ENCODE results near the gene PCNX3.
A peak's percentile ranks its signal among the peaks of the same experiment; 100 is the strongest.

PCNX3 gene

GRCh38 chr11:65615229-65615949 lies at the start of gene PCNX3:
Gene PCNX3 (plus strand): TSS chr11:65615776. CDS start chr11:65616312, 536 bp downstream.
- DNase-seq = peak; percentile 100

- DNase-seq = no peak
These were observed 46.2 kb upstream of the PCNX3 start for GRCh38 chr11:65569164-65569972.

GRCh38 chr11:65569973-65570918 lies 45.3 kb upstream of the PCNX3 start, which contains the start of gene ZNRD2:
Gene ZNRD2 (plus strand): TSS chr11:65570477. CDS start chr11:65570492, 15 bp downstream.
- peak; percentile 98 for DNase-seq

DNA sequence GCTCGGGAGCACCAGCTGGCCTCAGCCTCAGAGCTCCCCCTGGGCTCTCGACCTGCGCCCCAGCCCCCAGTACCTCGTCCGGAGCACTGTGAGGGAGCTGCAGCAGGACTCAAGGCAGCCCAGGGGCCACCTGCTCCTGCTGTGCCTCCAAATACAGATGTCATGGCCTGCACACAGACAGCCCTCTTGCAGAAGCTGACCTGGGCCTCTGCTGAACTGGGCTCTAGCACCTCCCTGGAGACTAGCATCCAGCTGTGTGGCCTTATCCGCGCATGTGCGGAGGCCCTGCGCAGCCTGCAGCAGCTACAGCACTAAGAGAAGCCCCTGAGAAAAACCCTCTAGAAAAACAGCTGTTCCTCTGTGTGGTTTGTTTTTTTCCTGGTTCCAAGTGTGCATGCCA lies 44.2 kb upstream of the PCNX3 start:
- no peak for DNase-seq

- no peak for DNase-seq
These were observed 43.6 kb upstream of the PCNX3 start for GRCh38 chr11:65571940-65572339.

- peak; percentile 91 for DNase-seq
These were observed 43.1 kb upstream of the PCNX3 start, which contains the start of gene FAM89B for GRCh38 chr11:65572356-65573051. Gene FAM89B (plus strand): TSS chr11:65572538. CDS start chr11:65572670, 132 bp downstream.

- DNase-seq = no peak
These were observed 42.0 kb upstream of the PCNX3 start for GRCh38 chr11:65573391-65574079.

DNA sequence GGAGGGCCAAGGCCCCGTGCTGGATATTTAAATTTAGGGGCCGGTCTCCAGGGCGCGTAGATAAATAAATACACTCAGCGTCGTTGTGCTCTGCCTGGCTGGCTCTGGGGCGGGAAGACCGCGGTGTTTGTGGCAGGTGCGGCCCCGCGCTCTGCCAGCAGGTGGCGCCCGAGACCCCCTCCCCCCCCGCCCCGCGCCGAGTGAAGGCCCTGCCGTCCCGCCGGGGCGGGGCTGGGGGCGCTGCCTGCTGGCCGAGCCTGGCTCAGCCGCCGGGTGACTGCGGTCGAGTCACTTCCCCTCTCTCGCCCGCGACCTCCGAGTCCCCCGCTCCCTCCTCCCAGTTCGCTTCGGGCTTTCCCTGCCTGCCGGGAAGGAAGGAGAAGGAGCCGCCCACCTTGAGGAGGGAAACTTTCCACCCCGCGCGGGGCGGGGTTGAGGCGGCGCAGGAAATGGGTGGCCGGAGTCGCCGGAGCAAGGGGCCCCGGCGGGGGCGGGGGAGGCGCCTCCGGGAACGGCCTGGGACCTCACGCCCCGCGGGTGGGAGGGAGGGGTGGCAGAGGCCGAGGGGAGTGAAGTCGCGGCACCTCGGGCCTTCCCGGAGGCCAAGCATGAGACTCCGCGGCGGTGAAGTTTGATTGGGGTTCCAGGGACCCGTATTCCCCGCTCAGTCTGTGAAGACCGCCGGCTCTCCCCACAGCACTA lies 41.3 kb upstream of the PCNX3 start:
- peak; percentile 78 for DNase-seq

- DNase-seq = no peak
These were observed 40.6 kb upstream of the PCNX3 start for GRCh38 chr11:65574811-65575567.

DNA sequence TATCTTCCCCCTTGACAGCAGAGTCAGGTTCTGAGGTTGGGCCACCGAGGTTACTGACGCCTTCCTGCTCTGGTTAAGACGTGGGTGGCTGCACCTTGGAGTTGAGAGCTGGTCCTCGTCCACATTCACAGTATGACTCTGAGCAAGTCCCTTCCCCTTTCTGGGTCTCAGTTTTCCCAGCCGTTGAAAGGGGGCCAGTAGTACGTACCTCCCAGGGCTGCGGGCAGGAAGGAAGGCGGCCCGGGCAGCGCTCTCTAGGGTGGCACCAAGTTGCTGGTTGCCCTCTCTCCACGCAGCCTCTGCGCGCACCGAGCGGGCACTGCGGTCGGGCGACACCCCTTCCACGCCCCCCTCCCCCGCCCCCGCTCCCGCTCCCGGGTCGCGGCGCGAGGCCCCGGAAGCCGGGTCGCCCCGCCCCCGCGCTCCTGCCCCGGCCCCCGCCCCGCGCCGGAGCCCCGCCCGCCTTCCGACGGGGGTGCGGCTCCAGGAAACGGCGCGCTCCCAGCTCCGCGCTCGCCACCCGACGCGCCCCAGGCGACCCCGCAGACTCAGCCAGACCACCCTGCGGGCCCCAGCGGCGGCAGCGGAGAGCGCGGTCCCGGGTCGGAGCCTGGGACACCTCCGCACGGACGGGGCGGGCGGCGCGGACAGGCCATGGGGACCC lies 39.9 kb upstream of the PCNX3 start, which contains the start of gene EHBP1L1:
Gene EHBP1L1, plus strand, starts transcription at position 486 of the 664 bp plus-strand sequence. CDS start 250 bp downstream, outside the sequence.
- peak; percentile 75 for DNase-seq

GRCh38 chr11:65576232-65576866 lies 39.2 kb upstream of the PCNX3 start:
- no peak for DNase-seq

DNA sequence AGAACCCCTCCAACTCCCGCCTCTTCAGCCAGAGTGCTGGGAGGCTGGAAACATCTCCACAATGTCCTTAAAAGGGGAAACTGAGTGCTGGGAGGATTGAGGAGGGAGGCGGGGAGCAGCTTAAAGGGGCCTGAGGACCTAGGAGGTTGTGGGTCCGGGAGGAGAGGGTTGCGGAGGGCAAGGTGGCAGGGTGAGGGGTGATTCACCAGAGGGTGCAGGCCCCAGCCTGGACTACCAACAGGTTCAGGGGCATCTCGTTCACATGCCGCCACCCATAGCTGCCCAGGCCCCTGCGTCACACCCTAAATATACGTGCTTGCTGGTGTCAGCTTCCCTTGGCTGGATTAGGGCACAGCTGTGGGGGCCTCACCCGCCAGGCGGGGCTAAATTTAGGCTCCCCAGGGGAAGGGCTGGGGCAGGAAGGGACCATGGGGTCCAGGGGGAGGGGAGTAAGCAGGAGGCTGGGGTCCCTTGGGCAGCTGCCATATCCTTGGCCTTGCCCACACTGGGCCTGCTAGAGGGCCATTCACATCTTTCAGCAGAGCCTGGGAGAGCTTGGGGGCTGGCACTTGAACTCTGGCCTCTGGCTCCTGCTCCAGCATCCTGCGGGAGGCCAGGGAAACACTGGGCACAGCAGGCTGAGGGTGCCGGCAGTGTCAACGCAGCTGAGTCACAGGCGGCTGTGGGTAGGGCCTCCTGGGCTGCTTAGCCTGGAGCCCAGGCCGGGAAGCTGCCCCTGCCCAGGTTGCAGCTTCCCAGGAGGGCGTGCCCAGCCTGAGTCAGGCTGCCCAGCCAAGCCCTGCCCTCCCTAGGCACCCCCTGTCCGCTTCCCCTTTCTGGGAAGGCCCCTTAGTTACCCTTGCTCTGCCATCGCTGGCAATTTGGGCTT lies 38.5 kb upstream of the PCNX3 start:
- no peak for DNase-seq

DNA sequence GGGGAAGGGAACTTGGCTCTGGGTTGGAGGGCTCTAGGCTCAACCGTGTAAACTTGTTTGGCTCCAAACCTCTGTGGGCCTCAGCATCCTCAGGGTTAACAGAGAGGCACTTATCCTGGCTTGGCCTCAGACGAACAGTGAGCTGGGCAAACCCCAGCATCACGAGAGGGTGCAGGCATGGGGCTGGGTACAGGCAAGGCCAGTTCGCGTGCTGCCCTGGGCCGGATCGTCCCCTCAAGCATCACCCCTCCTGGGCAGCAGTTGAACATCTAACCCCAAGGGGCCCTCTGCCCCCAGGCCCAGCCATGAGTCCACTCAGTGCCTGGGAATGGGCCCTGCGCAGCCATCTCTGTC lies 37.8 kb upstream of the PCNX3 start:
- no peak for DNase-seq

DNA sequence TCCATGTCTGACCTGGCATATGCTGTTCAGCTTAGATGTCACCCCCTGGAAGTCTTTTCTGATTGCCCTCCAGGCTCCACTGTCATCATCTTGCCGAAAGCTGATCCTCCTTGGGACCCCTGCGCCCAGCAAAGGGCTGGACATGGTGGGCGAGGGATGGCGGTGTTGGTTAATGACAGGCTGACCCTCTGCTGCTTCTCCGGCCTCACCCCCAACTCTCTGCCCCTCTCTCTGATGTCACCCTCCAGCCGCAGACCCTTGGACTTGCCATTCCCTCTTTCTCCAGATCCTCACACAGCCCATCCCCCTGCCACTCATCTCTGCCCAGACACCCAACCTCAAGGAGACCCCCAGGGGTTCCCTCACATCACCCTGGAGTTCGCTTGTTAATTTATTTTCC lies 37.4 kb upstream of the PCNX3 start:
- no peak for DNase-seq

DNA sequence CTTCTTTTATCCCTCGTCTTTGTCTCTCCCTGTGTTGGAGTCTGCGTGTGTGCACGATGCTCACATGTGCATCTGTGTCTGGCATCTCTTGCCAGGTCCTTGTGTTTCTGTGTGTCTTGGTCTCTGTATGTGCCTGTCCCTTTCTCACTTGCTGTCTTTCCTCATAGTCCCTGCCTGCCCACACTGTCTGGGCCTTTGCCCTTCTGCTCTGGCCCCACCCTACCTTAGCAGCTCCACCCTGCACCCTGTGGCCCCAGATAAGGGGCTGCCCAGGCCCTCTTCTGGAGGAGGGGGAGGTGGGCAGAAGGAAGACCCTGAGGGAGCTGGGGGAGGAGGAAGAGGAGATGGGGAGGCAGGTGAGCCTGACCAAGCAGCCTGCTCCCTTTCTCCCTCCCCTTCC lies 36.9 kb upstream of the PCNX3 start:
- no peak for DNase-seq

DNA sequence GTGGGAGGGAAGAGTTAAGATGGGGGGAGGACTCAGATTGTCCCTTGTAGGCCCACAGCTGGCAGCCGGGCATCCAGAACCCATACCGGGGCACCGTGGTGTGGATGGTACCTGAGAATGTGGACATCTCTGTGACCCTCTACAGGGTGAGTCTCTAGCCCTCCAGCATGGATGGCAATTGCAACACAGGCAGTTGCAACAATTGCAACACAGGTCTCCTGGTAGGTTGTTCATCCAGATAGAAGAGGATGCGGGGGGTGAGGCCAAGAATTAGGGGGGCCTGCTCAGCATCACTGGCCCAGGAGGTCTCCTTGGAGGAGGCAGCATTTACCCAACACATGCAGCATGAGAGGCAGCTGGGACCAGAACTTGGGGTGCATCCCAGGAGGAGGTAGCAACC lies 36.3 kb upstream of the PCNX3 start:
- DNase-seq = no peak

DNA sequence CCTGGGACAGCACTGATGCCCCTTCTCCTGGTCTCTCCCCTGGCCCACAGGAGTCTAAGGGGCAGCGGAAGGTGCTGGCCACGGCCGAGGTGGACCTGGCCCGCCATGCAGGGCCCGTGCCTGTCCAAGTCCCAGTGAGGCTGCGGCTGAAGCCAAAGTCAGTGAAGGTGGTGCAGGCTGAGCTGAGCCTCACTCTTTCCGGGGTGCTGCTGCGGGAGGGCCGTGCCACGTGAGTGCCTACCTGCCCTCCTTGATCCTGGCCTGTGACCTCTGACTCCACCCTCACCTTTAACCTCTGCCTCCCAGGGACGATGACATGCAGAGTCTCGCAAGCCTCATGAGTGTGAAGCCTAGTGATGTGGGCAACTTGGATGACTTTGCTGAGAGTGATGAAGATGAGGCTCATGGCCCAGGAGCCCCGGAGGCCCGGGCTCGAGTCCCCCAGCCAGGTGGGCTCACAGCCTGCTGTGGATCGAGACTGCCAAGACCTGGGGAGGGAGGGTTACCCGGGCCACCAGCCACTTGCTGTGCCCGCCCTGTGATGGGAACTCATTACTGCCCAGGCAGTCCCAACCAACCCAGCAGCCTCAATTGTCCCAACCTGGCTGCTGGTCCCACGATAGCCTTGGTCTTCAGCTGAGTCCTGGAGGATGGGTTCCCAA lies 35.4 kb upstream of the PCNX3 start:
- no peak for DNase-seq

All from activated CD4-positive, alpha-beta T cell treated with anti-CD3 and anti-CD28 coated beads, Interleukin-2, amount 50 U/mL, for 1 hour (primary cell).